Tibial nerve (tissue), 4 donors: Measurements from ENCODE around the gene DNM3.

Source experiments
- EP300 ChIP-seq, 2 donors: sonication (generic); formaldehyde crosslinking; IDR thresholded peaks; one replicate each; pipeline ENCODE4 v1.6.1; 2017; ENCODE audit warnings: antibody characterized with exemption in 2 of 2, mild to moderate bottlenecking in 1 of 2
- POLR2A ChIP-seq, 2 donors: fragments of 450-650 bp; IDR thresholded peaks; one replicate each; pipeline ENCODE4 v1.6.1; 2017; ENCODE audit warnings: antibody characterized with exemption in 2 of 2, mild to moderate bottlenecking in 2 of 2, moderate library complexity in 2 of 2
- TF ChIP-seq, protein P1 (sequence below), 5 experiments: fragments of 200-600 bp in 3 of 5; fragments of 450-650 bp in 2 of 5; sonication (generic) in 3 of 5; IDR thresholded peaks; one replicate each; pipeline ENCODE4 v1.5.1; 2016 to 2019; ENCODE audit warnings: antibody characterized with exemption in 5 of 5, mild to moderate bottlenecking in 3 of 5, moderate library complexity in 2 of 5

- TF ChIP-seq EP300 (IDR thresholded peaks at IDR 0.05) (no peak), POLR2A (IDR thresholded peaks at IDR 0.05) (no peak)
- TF ChIP-seq, protein P1, sequence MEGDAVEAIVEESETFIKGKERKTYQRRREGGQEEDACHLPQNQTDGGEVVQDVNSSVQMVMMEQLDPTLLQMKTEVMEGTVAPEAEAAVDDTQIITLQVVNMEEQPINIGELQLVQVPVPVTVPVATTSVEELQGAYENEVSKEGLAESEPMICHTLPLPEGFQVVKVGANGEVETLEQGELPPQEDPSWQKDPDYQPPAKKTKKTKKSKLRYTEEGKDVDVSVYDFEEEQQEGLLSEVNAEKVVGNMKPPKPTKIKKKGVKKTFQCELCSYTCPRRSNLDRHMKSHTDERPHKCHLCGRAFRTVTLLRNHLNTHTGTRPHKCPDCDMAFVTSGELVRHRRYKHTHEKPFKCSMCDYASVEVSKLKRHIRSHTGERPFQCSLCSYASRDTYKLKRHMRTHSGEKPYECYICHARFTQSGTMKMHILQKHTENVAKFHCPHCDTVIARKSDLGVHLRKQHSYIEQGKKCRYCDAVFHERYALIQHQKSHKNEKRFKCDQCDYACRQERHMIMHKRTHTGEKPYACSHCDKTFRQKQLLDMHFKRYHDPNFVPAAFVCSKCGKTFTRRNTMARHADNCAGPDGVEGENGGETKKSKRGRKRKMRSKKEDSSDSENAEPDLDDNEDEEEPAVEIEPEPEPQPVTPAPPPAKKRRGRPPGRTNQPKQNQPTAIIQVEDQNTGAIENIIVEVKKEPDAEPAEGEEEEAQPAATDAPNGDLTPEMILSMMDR (IDR thresholded peaks at IDR 0.05): no peak
These were observed 202.6 kb downstream of the DNM3 start for GRCh38 chr1:172043900-172044299.
